HepG2 (cell line): ENCODE measurements around the gene TM4SF5. TPM values are rescaled to one million over a fixed set of nuclear protein-coding genes. Genes with fewer than 3 reads are reported as not detected.

ENCODE experiments used
- EED ChIP-seq: sonication (generic); formaldehyde crosslinking; IDR thresholded peaks from 2 replicates; pipeline ENCODE4 v1.5.0; 2020; ENCODE audit warnings: mild to moderate bottlenecking, missing genetic modification reagents
- ELF4 ChIP-seq: sonication (generic); formaldehyde crosslinking; IDR thresholded peaks from 2 replicates; pipeline ENCODE4 v1.5.0; 2020; ENCODE audit warnings: missing genetic modification reagents, mild to moderate bottlenecking, moderate library complexity, borderline replicate concordance
- KLF13 ChIP-seq: sonication (generic); formaldehyde crosslinking; IDR thresholded peaks from 2 replicates; pipeline ENCODE4 v1.4.0; 2020; ENCODE audit warnings: mild to moderate bottlenecking, missing genetic modification reagents
- SETDB1 ChIP-seq: sonication (generic); formaldehyde crosslinking; IDR thresholded peaks from 2 replicates; pipeline ENCODE4 v1.5.1; 2020; ENCODE audit warnings: missing genetic modification reagents, mild to moderate bottlenecking, borderline replicate concordance
- STAG1 ChIP-seq: sonication (generic); formaldehyde crosslinking; IDR thresholded peaks from 2 replicates; pipeline ENCODE4 v1.4.0; 2020; ENCODE audit warnings: missing genetic modification reagents
- ZNF160 ChIP-seq: sonication (generic); formaldehyde crosslinking; IDR thresholded peaks from 2 replicates; pipeline ENCODE4 v1.8.0; 2022; ENCODE audit warnings: mild to moderate bottlenecking, inconsistent platforms, missing genetic modification reagents
- ZSCAN22 ChIP-seq: sonication (generic); formaldehyde crosslinking; IDR thresholded peaks from 2 replicates; pipeline ENCODE4 v1.4.0; 2020; ENCODE audit warnings: mild to moderate bottlenecking, missing genetic modification reagents
- polyA plus RNA-seq, 8 experiments: library from polyadenylated mRNA; depleted of rRNA in 3 of 8; stranded (reverse) in 7 of 8; unstranded in 1 of 8; fragments of >200 nt; fragmentation: Illumina TruSeq in 4 of 8; extraction: Trizol in 4 of 8; gene quantifications; 2 replicates each; pipeline versions ENCODE4 v1.2.1 to v1.2.3, GENCODE V29; 2011 to 2016; ENCODE audit warnings: low read depth in 4 of 8, missing spikeins in 1 of 8, mixed read lengths in 1 of 8; ENCODE audit not compliant: insufficient read depth in 1 of 8
- total RNA-seq, 5 experiments: library from RNA; depleted of rRNA; stranded (reverse); fragments of >200 nt; fragmentation: Illumina TruSeq; extraction: Trizol; gene quantifications; 2 replicates each; pipeline ENCODE4 v1.2.3, GENCODE V29; 2016; ENCODE audit warnings: low read depth in 1 of 5
- TF ChIP-seq, protein P1 (sequence below): sonication (generic); formaldehyde crosslinking; IDR thresholded peaks from 2 replicates; pipeline ENCODE4 v1.4.0; 2020; ENCODE audit warnings: mild to moderate bottlenecking, missing genetic modification reagents, borderline replicate concordance
- TF ChIP-seq, protein P2 (sequence below): sonication (generic); formaldehyde crosslinking; IDR thresholded peaks from 2 replicates; pipeline ENCODE4 v1.4.0; 2020; ENCODE audit warnings: missing genetic modification reagents
- TF ChIP-seq, protein P3 (sequence below): sonication (generic); formaldehyde crosslinking; IDR thresholded peaks from 2 replicates; pipeline ENCODE4 v1.5.1; 2020; ENCODE audit warnings: mild to moderate bottlenecking, missing genetic modification reagents, moderate library complexity

The TM4SF5 gene
- total and polyA plus RNA-seq, 2 of the 13 experiments (the other 11 are each of a cell fraction or from before 2014, with no cell fraction given), result 30.1 to 126 TPM

DNA sequence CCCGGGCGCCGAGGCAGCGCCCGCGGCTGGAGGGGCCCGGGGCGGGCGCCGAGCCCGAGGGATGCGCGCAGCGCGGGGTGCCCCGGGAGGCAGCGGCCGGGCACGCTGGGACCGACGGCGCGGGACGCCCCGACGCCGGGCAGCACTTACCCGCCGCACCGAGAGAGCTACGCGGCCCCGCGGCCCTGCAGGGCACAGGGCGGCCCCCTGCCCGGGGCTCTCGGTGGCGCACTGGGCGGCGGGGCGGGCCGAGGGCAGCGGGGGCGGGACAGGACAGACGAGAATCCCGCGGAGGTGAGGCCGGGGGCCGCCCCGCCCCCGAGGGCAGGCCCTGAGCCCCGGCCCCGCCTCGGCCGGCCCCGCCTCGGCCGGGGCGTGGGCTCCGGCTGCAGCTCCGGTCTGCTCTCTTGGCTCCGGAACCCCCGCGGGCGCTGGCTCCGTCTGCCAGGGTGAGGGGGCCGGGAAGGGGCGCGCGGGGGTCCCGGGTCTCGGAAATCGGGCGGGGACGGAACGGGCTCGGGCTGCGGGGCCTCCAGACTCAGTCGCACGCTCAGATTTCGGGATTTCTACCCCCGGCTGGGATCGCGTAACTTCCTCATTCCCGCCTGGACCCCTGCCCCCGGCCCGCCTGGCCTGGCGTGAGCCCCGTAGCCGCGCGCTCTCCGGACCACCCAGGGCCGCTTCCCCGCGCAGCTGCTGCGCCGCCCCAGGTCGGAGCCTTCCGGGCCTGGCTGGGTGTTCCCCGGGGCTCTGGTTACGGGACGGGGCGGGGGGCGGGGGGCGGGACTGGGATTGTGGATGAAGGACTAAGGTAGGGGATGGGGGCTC lies 35.3 kb downstream of the TM4SF5 start, which contains the start of gene PLD2 (continued):
- TF ChIP-seq, protein P1, sequence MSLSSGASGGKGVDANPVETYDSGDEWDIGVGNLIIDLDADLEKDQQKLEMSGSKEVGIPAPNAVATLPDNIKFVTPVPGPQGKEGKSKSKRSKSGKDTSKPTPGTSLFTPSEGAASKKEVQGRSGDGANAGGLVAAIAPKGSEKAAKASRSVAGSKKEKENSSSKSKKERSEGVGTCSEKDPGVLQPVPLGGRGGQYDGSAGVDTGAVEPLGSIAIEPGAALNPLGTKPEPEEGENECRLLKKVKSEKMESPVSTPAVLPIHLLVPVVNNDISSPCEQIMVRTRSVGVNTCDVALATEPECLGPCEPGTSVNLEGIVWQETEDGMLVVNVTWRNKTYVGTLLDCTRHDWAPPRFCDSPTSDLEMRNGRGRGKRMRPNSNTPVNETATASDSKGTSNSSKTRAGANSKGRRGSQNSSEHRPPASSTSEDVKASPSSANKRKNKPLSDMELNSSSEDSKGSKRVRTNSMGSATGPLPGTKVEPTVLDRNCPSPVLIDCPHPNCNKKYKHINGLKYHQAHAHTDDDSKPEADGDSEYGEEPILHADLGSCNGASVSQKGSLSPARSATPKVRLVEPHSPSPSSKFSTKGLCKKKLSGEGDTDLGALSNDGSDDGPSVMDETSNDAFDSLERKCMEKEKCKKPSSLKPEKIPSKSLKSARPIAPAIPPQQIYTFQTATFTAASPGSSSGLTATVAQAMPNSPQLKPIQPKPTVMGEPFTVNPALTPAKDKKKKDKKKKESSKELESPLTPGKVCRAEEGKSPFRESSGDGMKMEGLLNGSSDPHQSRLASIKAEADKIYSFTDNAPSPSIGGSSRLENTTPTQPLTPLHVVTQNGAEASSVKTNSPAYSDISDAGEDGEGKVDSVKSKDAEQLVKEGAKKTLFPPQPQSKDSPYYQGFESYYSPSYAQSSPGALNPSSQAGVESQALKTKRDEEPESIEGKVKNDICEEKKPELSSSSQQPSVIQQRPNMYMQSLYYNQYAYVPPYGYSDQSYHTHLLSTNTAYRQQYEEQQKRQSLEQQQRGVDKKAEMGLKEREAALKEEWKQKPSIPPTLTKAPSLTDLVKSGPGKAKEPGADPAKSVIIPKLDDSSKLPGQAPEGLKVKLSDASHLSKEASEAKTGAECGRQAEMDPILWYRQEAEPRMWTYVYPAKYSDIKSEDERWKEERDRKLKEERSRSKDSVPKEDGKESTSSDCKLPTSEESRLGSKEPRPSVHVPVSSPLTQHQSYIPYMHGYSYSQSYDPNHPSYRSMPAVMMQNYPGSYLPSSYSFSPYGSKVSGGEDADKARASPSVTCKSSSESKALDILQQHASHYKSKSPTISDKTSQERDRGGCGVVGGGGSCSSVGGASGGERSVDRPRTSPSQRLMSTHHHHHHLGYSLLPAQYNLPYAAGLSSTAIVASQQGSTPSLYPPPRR (CRISPR knock-in tag), result no peak
- TF ChIP-seq, protein P2, sequence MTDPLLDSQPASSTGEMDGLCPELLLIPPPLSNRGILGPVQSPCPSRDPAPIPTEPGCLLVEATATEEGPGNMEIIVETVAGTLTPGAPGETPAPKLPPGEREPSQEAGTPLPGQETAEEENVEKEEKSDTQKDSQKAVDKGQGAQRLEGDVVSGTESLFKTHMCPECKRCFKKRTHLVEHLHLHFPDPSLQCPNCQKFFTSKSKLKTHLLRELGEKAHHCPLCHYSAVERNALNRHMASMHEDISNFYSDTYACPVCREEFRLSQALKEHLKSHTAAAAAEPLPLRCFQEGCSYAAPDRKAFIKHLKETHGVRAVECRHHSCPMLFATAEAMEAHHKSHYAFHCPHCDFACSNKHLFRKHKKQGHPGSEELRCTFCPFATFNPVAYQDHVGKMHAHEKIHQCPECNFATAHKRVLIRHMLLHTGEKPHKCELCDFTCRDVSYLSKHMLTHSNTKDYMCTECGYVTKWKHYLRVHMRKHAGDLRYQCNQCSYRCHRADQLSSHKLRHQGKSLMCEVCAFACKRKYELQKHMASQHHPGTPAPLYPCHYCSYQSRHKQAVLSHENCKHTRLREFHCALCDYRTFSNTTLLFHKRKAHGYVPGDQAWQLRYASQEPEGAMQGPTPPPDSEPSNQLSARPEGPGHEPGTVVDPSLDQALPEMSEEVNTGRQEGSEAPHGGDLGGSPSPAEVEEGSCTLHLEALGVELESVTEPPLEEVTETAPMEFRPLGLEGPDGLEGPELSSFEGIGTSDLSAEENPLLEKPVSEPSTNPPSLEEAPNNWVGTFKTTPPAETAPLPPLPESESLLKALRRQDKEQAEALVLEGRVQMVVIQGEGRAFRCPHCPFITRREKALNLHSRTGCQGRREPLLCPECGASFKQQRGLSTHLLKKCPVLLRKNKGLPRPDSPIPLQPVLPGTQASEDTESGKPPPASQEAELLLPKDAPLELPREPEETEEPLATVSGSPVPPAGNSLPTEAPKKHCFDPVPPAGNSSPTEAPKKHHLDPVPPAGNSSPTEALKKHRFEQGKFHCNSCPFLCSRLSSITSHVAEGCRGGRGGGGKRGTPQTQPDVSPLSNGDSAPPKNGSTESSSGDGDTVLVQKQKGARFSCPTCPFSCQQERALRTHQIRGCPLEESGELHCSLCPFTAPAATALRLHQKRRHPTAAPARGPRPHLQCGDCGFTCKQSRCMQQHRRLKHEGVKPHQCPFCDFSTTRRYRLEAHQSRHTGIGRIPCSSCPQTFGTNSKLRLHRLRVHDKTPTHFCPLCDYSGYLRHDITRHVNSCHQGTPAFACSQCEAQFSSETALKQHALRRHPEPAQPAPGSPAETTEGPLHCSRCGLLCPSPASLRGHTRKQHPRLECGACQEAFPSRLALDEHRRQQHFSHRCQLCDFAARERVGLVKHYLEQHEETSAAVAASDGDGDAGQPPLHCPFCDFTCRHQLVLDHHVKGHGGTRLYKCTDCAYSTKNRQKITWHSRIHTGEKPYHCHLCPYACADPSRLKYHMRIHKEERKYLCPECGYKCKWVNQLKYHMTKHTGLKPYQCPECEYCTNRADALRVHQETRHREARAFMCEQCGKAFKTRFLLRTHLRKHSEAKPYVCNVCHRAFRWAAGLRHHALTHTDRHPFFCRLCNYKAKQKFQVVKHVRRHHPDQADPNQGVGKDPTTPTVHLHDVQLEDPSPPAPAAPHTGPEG (CRISPR knock-in tag), result no peak
- TF ChIP-seq KLF13 (CRISPR knock-in tag), result no peak
- TF ChIP-seq ZNF160 (CRISPR knock-in tag), result no peak
- TF ChIP-seq ELF4 (CRISPR knock-in tag), result no peak
- TF ChIP-seq SETDB1 (CRISPR knock-in tag), result no peak
- no peak for TF ChIP-seq ZSCAN22
- no peak for TF ChIP-seq EED (CRISPR knock-in tag)
- TF ChIP-seq, protein P3, sequence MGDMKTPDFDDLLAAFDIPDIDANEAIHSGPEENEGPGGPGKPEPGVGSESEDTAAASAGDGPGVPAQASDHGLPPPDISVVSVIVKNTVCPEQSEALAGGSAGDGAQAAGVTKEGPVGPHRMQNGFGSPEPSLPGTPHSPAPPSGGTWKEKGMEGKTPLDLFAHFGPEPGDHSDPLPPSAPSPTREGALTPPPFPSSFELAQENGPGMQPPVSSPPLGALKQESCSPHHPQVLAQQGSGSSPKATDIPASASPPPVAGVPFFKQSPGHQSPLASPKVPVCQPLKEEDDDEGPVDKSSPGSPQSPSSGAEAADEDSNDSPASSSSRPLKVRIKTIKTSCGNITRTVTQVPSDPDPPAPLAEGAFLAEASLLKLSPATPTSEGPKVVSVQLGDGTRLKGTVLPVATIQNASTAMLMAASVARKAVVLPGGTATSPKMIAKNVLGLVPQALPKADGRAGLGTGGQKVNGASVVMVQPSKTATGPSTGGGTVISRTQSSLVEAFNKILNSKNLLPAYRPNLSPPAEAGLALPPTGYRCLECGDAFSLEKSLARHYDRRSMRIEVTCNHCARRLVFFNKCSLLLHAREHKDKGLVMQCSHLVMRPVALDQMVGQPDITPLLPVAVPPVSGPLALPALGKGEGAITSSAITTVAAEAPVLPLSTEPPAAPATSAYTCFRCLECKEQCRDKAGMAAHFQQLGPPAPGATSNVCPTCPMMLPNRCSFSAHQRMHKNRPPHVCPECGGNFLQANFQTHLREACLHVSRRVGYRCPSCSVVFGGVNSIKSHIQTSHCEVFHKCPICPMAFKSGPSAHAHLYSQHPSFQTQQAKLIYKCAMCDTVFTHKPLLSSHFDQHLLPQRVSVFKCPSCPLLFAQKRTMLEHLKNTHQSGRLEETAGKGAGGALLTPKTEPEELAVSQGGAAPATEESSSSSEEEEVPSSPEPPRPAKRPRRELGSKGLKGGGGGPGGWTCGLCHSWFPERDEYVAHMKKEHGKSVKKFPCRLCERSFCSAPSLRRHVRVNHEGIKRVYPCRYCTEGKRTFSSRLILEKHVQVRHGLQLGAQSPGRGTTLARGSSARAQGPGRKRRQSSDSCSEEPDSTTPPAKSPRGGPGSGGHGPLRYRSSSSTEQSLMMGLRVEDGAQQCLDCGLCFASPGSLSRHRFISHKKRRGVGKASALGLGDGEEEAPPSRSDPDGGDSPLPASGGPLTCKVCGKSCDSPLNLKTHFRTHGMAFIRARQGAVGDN (CRISPR knock-in tag), result peak; percentile 51; the same call in 1 of the 2 replicates
- TF ChIP-seq STAG1, result no peak
